H1 (cell line): ENCODE results near the gene NTRK2. TPM values are rescaled to one million over a fixed set of nuclear protein-coding genes. Genes with fewer than 3 reads are reported as not detected.

Experiments
- CTCF ChIA-PET: fragments of 300-600 bp; sonication (Branson Sonifier 250); formaldehyde crosslinking; loops from one replicate; lab custom pipeline; 2021; ENCODE audit not compliant: partially characterized antibody; lab: Charles Lee
- POLR2A ChIA-PET: fragments of 300-600 bp; sonication (Branson Sonifier 250); formaldehyde crosslinking; loops from one replicate; lab custom pipeline; 2021; ENCODE audit warnings: inconsistent platforms; ENCODE audit not compliant: partially characterized antibody; lab: Charles Lee
- DNase-seq, 2 experiments: peaks; one replicate each; pipeline versions ENCODE4 v3.0.0 to v3.0.0-alpha.2; 2010 to 2022; ENCODE audit warnings: low spot score in 2 of 2, low read depth in 1 of 2, mixed read lengths in 1 of 2
- FAIRE-seq: peaks from 2 replicates; lab custom pipeline; 2011; peaks lifted over from hg19 to GRCh38; lab: Jason Lieb, UNC
- H2AFZ ChIP-seq: 2 replicates; pipeline ENCODE4 v1.8.1; 2012; ENCODE audit warnings: low read length, inconsistent platforms
- H2AK5ac ChIP-seq: 2 replicates; pipeline ENCODE4 v1.6.1; 2013; ENCODE audit warnings: low read depth, low read length
- H2BK120ac ChIP-seq: replicated peaks from 2 replicates; pipeline ENCODE3; 2013; ENCODE audit warnings: low read depth, low read length, inconsistent platforms
- H2BK12ac ChIP-seq: 2 replicates; pipeline ENCODE4 v1.6.1; 2013; ENCODE audit warnings: low read depth, low read length
- H2BK15ac ChIP-seq: 2 replicates; pipeline ENCODE4 v1.6.1; 2013; ENCODE audit warnings: low read length
- H2BK20ac ChIP-seq: 2 replicates; pipeline ENCODE4 v1.6.1; 2013; ENCODE audit warnings: low read length
- H2BK5ac ChIP-seq: 2 replicates; pipeline ENCODE4 v1.6.1; 2013; ENCODE audit warnings: low read depth, low read length
- H3K14ac ChIP-seq: 2 replicates; pipeline ENCODE4 v1.6.1; 2013; ENCODE audit warnings: inconsistent platforms; ENCODE audit not compliant: insufficient read length
- H3K18ac ChIP-seq: 2 replicates; pipeline ENCODE4 v1.6.1; 2013; ENCODE audit warnings: low read length; ENCODE audit errors: extremely low read depth
- H3K23ac ChIP-seq: 2 replicates; pipeline ENCODE4 v1.6.1; 2013; ENCODE audit warnings: inconsistent platforms; ENCODE audit not compliant: insufficient read length
- H3K23me2 ChIP-seq: 2 replicates; pipeline ENCODE4 v1.6.1; 2013; ENCODE audit warnings: low read depth, low read length
- H3K27ac ChIP-seq: 2 replicates; pipeline ENCODE4 v1.6.1; 2011; ENCODE audit warnings: low read depth, low read length, inconsistent platforms
- H3K27me3 ChIP-seq, 4 experiments: replicated peaks in 1 of 4; 1 replicate in 1 of 4; 2 replicates in 3 of 4; pipeline versions ENCODE4 v1.6.1 to v1.8.1; 2011 to 2013; ENCODE audit warnings: low read length in 3 of 4, mild to moderate bottlenecking in 3 of 4, inconsistent platforms in 2 of 4, mixed read lengths in 2 of 4, moderate library complexity in 1 of 4; ENCODE audit not compliant: control insufficient read depth in 3 of 4, insufficient read depth in 3 of 4; ENCODE audit errors: extremely low read depth in 1 of 4
- H3K36me3 ChIP-seq, 4 experiments: 2 replicates each; pipeline versions ENCODE4 v1.6.1 to v1.8.1; 2011 to 2013; ENCODE audit warnings: mild to moderate bottlenecking in 4 of 4, low read length in 3 of 4, moderate library complexity in 2 of 4, control low read depth in 1 of 4, inconsistent platforms in 1 of 4; ENCODE audit not compliant: insufficient read depth in 4 of 4, control insufficient read depth in 2 of 4
- H3K4ac ChIP-seq: replicated peaks from 2 replicates; pipeline ENCODE3; 2013; ENCODE audit warnings: low read length, low read depth, mixed read lengths, inconsistent platforms; ENCODE audit not compliant: insufficient read length
- H3K4me1 ChIP-seq, 4 experiments: replicated peaks in 1 of 4; 1 replicate in 1 of 4; 2 replicates in 3 of 4; pipeline versions ENCODE4 v1.6.1 to v1.8.1; 2011 to 2013; ENCODE audit warnings: low read length in 3 of 4, inconsistent platforms in 2 of 4, mixed read lengths in 1 of 4; ENCODE audit not compliant: insufficient read depth in 4 of 4, control insufficient read depth in 3 of 4
- H3K4me2 ChIP-seq, 2 experiments: 2 replicates each; pipeline versions ENCODE4 v1.6.1 to v1.8.1; 2011 to 2013; ENCODE audit warnings: low read depth in 2 of 2, low read length in 2 of 2, control low read depth in 1 of 2, inconsistent platforms in 1 of 2, mild to moderate bottlenecking in 1 of 2; ENCODE audit not compliant: insufficient read depth in 1 of 2
- H3K4me3 ChIP-seq, 4 experiments: fragments of 200-600, 300-600 bp in 1 of 4; sonication (generic), shearing (Covaris generic), sonication (Bioruptor Twin) in 1 of 4; 2 replicates each; pipeline versions ENCODE4 v1.5.1 to v1.8.1; 2011 to 2016; ENCODE audit warnings: low read length in 4 of 4, low read depth in 3 of 4, control low read depth in 2 of 4, inconsistent platforms in 2 of 4, mild to moderate bottlenecking in 2 of 4, mixed read lengths in 1 of 4, moderate library complexity in 1 of 4; ENCODE audit not compliant: insufficient read depth in 2 of 4; ENCODE audit errors: extremely low read depth in 1 of 4
- H3K56ac ChIP-seq: replicated peaks from 2 replicates; pipeline ENCODE3; 2013; ENCODE audit warnings: low read depth, mild to moderate bottlenecking, mixed read lengths, low read length, inconsistent platforms; ENCODE audit not compliant: insufficient read length
- H3K79me1 ChIP-seq: 2 replicates; pipeline ENCODE4 v1.6.1; 2013; ENCODE audit warnings: low read depth, low read length, control low read depth
- H3K79me2 ChIP-seq, 2 experiments: 2 replicates each; pipeline versions ENCODE4 v1.6.1 to v1.8.1; 2012 to 2013; ENCODE audit warnings: low read length in 2 of 2, mild to moderate bottlenecking in 2 of 2, inconsistent platforms in 1 of 2; ENCODE audit not compliant: insufficient read depth in 2 of 2, control insufficient read depth in 1 of 2
- H3K9ac ChIP-seq, 4 experiments: replicated peaks in 1 of 4; 1 replicate in 1 of 4; 2 replicates in 3 of 4; pipeline versions ENCODE4 v1.6.1 to v1.8.1; 2011 to 2013; ENCODE audit warnings: low read depth in 3 of 4, low read length in 3 of 4, control low read depth in 2 of 4, mild to moderate bottlenecking in 2 of 4, moderate library complexity in 2 of 4, inconsistent platforms in 1 of 4; ENCODE audit errors: extremely low read depth in 1 of 4
- H3K9me3 ChIP-seq, 2 experiments: 2 replicates each; pipeline versions ENCODE4 v1.6.1 to v1.8.1; 2012 to 2013; ENCODE audit warnings: mild to moderate bottlenecking in 2 of 2, moderate library complexity in 2 of 2, control low read depth in 1 of 2, inconsistent platforms in 1 of 2, low read depth in 1 of 2, low read length in 1 of 2, mixed read lengths in 1 of 2; ENCODE audit not compliant: insufficient read depth in 2 of 2
- H4K20me1 ChIP-seq, 2 experiments: replicated peaks in 1 of 2; 2 replicates each; pipeline versions ENCODE3 to v1.8.1; 2011 to 2013; ENCODE audit warnings: inconsistent platforms in 2 of 2, low read length in 2 of 2, mild to moderate bottlenecking in 1 of 2; ENCODE audit not compliant: insufficient read depth in 2 of 2, control insufficient read depth in 1 of 2
- H4K5ac ChIP-seq: 2 replicates; pipeline ENCODE4 v1.6.1; 2013; ENCODE audit warnings: low read length, low read depth, mixed read lengths, inconsistent platforms; ENCODE audit not compliant: insufficient read length
- H4K8ac ChIP-seq: 2 replicates; pipeline ENCODE4 v1.8.0; 2013; ENCODE audit warnings: mild to moderate bottlenecking, moderate library complexity, low read length, inconsistent platforms; ENCODE audit not compliant: insufficient read depth; ENCODE audit errors: extremely low read depth
- H4K91ac ChIP-seq: replicated peaks from 2 replicates; pipeline ENCODE3; 2013; ENCODE audit warnings: low read length, mixed read lengths, inconsistent platforms; ENCODE audit not compliant: insufficient read length
- GABPA ChIP-seq: IDR thresholded peaks from 2 replicates; pipeline ENCODE4 v1.6.1; 2011; ENCODE audit warnings: mild to moderate bottlenecking, low read length, moderate library complexity, borderline replicate concordance; ENCODE audit not compliant: insufficient read depth
- JUN ChIP-seq: IDR thresholded peaks from 2 replicates; pipeline ENCODE4 v1.6.1; 2011; ENCODE audit warnings: low read depth, mild to moderate bottlenecking, improper control_type of control experiment, low read length
- JUND ChIP-seq: IDR thresholded peaks from 2 replicates; pipeline ENCODE4 v1.6.1; 2011; ENCODE audit warnings: mild to moderate bottlenecking, improper control_type of control experiment, low read length
- SAP30 ChIP-seq: fragments of 300-600 bp; sonication (generic); IDR thresholded peaks from 2 replicates; pipeline ENCODE4 v1.7.1; 2012; ENCODE audit warnings: low read length, moderate library complexity, mild to moderate bottlenecking, inconsistent platforms; ENCODE audit not compliant: insufficient read depth, insufficient replicate concordance
- TBP ChIP-seq: IDR thresholded peaks from 2 replicates; pipeline ENCODE4 v1.6.1; 2011; ENCODE audit warnings: low read depth, low read length, improper control_type of control experiment
- TEAD4 ChIP-seq: IDR thresholded peaks from 2 replicates; pipeline ENCODE4 v1.6.1; 2012; ENCODE audit warnings: low read depth, low read length, inconsistent platforms, mixed read lengths
- WGBS, 2 experiments: shearing (Covaris generic) in 1 of 2; methylation state at CpG; one replicate each; pipeline versions ENCODE4 v1.1.6 to v1.1.7; 2013 to 2015; ENCODE audit warnings: low lambda C conversion rate in 2 of 2, mixed read lengths in 2 of 2, inconsistent platforms in 1 of 2, low coverage in 1 of 2, missing lambda C conversion rate in 1 of 2; ENCODE audit not compliant: insufficient replicate concordance in 2 of 2, insufficient coverage in 1 of 2, insufficient read length in 1 of 2; ENCODE audit errors: extremely low coverage in 1 of 2, missing lambda C conversion rate in 1 of 2; 5-methylcytosine and 5-hydroxymethylcytosine counted together
- polyA plus RNA-seq, 7 experiments: library from polyadenylated mRNA; depleted of rRNA in 3 of 7; stranded (reverse) in 5 of 7; unstranded in 2 of 7; fragments of >200 nt in 5 of 7; fragments of 200-250 nt in 2 of 7; gene quantifications; 1 replicate in 5 of 7; 2 replicates in 1 of 7; 4 replicates in 1 of 7; pipeline versions ENCODE4 v1.2.1 to v1.2.3, GENCODE V29; 2011 to 2013; ENCODE audit warnings: missing spikeins in 2 of 7, mixed read lengths in 2 of 7
- total RNA-seq: library from RNA; stranded (reverse); fragmentation: NEBNext Ultra II Directional; extraction: Animal tissue kit (Norgen Biotek cat#: 25700); gene quantifications from 2 replicates; pipeline ENCODE4 v1.2.1, GENCODE V29; 2021

Gene NTRK2
- total and polyA plus RNA-seq, 2 of the 8 experiments (the other 6 are each of a cell fraction or from before 2014, with no cell fraction given): 0.03 to 0.04 TPM

- Histone ChIP-seq H2AK5ac (no peak overlapping the region), H3K4me2 (no peak overlapping the region), H3K56ac (no peak overlapping the region), H3K36me3 (no peaks in the 10 kb centered on the region), H4K8ac (no peak overlapping the region), H3K4ac (no peak overlapping the region), H4K20me1 (no peaks in the 10 kb centered on the region), H2AFZ (no peak overlapping the region), H2BK120ac (no peak overlapping the region), H3K4me3 (no peak overlapping the region), H3K27me3 (no peaks in the 10 kb centered on the region), H2BK12ac (no peak overlapping the region), H2BK20ac (no peak overlapping the region), H3K9ac (no peak overlapping the region), H4K5ac (no peak overlapping the region), H3K23ac (no peak overlapping the region), H3K79me2 (no peaks in the 10 kb centered on the region), H3K14ac (no peak overlapping the region), H3K18ac (no peak overlapping the region), H3K23me2 (no peaks in the 10 kb centered on the region), H3K79me1 (no peaks in the 10 kb centered on the region), H3K27ac (no peak overlapping the region), H4K91ac (no peak overlapping the region), H3K4me1 (peaks cover 0 to 5% (median 1%) of the 10 kb centered on the region in 4 experiments; a peak in 5 of 7 replicates), H2BK15ac (no peak overlapping the region), H3K9me3 (no peaks in the 10 kb centered on the region), H2BK5ac (no peak overlapping the region)
- TF ChIP-seq TEAD4 (no peak), SAP30 (no peak), GABPA (no peak), JUN (no peak), TBP (no peak), JUND (no peak)
- FAIRE-seq (no peak), DNase-seq (no peak)
- 90% methylated on average over 2 of the region's 2 CpGs; no CpG with 5 or more reads in 1 of the 2 experiments for WGBS, 2 experiments
- ChIA-PET CTCF (interaction anchor here (1.0 to 1.1 kb wide), 2 partner anchors 42 to 256 kb away, joined by 3 to 4 read pairs; no protein-coding TSS in a partner anchor), POLR2A (no interaction called here)
Observed at GRCh38 chr9:85038061-85038460, 368.5 kb downstream of the NTRK2 start.
